ENCODE measurements around the gene ACTN4. TPM values are rescaled to one million over a fixed set of nuclear protein-coding genes. Genes with fewer than 3 reads are reported as not detected.
A peak's percentile ranks its signal among the peaks of the same experiment; 100 is the strongest.

ACTN4 gene
- total RNA-seq, 2 donors from 2014 or later, result 1,019 to 1,060 TPM

GRCh38 chr19:38632476-38633213, 14.8 kb upstream of the ACTN4 start:
- Histone ChIP-seq H3K27ac (no peak overlapping the region), H3K9ac (ENCODE audit: low read depth in 2 of 2, low read length in 2 of 2) (no peak overlapping the region), H3K4me1 (peaks cover 6% of the 10 kb centered on the region), H3K27me3 (no peaks in the 10 kb centered on the region), H3K36me3 (peaks cover 5% of the 10 kb centered on the region), H3K4me3 (no peak overlapping the region), H3K9me3 (no peaks in the 10 kb centered on the region)
- no peak for TF ChIP-seq CTCF (IDR thresholded peaks at IDR 0.05)
- DNase-seq, result no peak
- intact Hi-C loops (cut with DNase I), result loop anchor here (10.0 kb wide), 1 partner anchor 292 kb away; no protein-coding TSS in a partner anchor

- peak; percentile 98 for TF ChIP-seq CTCF (IDR thresholded peaks at IDR 0.05)
- Histone ChIP-seq H3K27ac (peak overlapping the region; percentile 79), H3K27me3 (no peaks in the 10 kb centered on the region), H3K36me3 (peaks cover 5% of the 10 kb centered on the region), H3K9me3 (no peaks in the 10 kb centered on the region), H3K4me1 (peaks cover 6% of the 10 kb centered on the region), H3K9ac (ENCODE audit: low read depth in 2 of 2, low read length in 2 of 2) (peak overlapping the region in 1 of 2 donors; percentile 16), H3K4me3 (no peak overlapping the region)
- DNase-seq, result peak; percentile 83
- intact Hi-C loops (cut with DNase I), result loop anchor here (10.0 kb wide), 1 partner anchor 290 kb away; no protein-coding TSS in a partner anchor
Observed at GRCh38 chr19:38634757-38635482, 12.5 kb upstream of the ACTN4 start.

- peak; percentile 53 for DNase-seq
- Histone ChIP-seq H3K4me3 (no peak overlapping the region), H3K9ac (ENCODE audit: low read depth in 2 of 2, low read length in 2 of 2) (peak overlapping the region in 1 of 2 donors; percentile 75), H3K9me3 (no peaks in the 10 kb centered on the region), H3K27me3 (no peaks in the 10 kb centered on the region), H3K4me1 (peaks cover 6% of the 10 kb centered on the region), H3K36me3 (peaks cover 5% of the 10 kb centered on the region), H3K27ac (peak overlapping the region; percentile 79)
- intact Hi-C loops (cut with DNase I), result loop anchor here (2.0 to 10.0 kb wide), 2 partner anchors 97 to 289 kb away; no protein-coding TSS in a partner anchor
- TF ChIP-seq CTCF (IDR thresholded peaks at IDR 0.05), result no peak
Observed at GRCh38 chr19:38635483-38636399, 11.7 kb upstream of the ACTN4 start.

- no peaks in the 10 kb centered on the region for H3K36me3 ChIP-seq
- H3K4me3 ChIP-seq, result no peak overlapping the region
- no peak overlapping the region for H3K27ac ChIP-seq
- no peak overlapping the region for H3K9ac ChIP-seq (ENCODE audit: low read depth in 2 of 2, low read length in 2 of 2)
- H3K9me3 ChIP-seq, result no peaks in the 10 kb centered on the region
- no peaks in the 10 kb centered on the region for H3K27me3 ChIP-seq
- intact Hi-C loops (cut with DNase I), result loop anchor here (10.0 kb wide), 1 partner anchor 286 kb away; no protein-coding TSS in a partner anchor
- H3K4me1 ChIP-seq, result peaks cover 13% of the 10 kb centered on the region
- TF ChIP-seq CTCF (IDR thresholded peaks at IDR 0.05), result no peak
- DNase-seq, result no peak
Observed at GRCh38 chr19:38638461-38638860, 9.0 kb upstream of the ACTN4 start.

GRCh38 chr19:38639679-38640078, 7.8 kb upstream of the ACTN4 start:
- no peak for TF ChIP-seq CTCF (IDR thresholded peaks at IDR 0.05)
- intact Hi-C loops (cut with DNase I), result loop anchor here (10.0 kb wide), 1 partner anchor 285 kb away; no protein-coding TSS in a partner anchor
- H3K36me3 ChIP-seq, result no peaks in the 10 kb centered on the region
- no peak overlapping the region for H3K4me3 ChIP-seq
- H3K4me1 ChIP-seq, result peaks cover 13% of the 10 kb centered on the region
- DNase-seq, result no peak
- no peaks in the 10 kb centered on the region for H3K27me3 ChIP-seq
- H3K27ac ChIP-seq, result peak overlapping the region; percentile 66
- no peaks in the 10 kb centered on the region for H3K9me3 ChIP-seq
- H3K9ac ChIP-seq (ENCODE audit: low read depth in 2 of 2, low read length in 2 of 2), result no peak overlapping the region
